Ishikawa (cell line): Measurements from ENCODE around the gene CAT.

Experiments
- CEBPB ChIP-seq: IDR thresholded peaks from 2 replicates; pipeline ENCODE4 v1.6.1; 2012
- EP300 ChIP-seq: IDR thresholded peaks from 2 replicates; pipeline ENCODE4 v1.6.1; 2012; ENCODE audit warnings: borderline replicate concordance
- MAX ChIP-seq: IDR thresholded peaks from 2 replicates; pipeline ENCODE4 v1.6.1; 2012
- NFIC ChIP-seq: IDR thresholded peaks from 2 replicates; pipeline ENCODE4 v1.6.1; 2012
- REST ChIP-seq: IDR thresholded peaks from 2 replicates; pipeline ENCODE4 v1.6.1; 2012; ENCODE audit warnings: low read depth, mild to moderate bottlenecking
- TAF1 ChIP-seq: IDR thresholded peaks from 2 replicates; pipeline ENCODE4 v1.6.1; 2012; ENCODE audit warnings: low read depth, mild to moderate bottlenecking
- TEAD4 ChIP-seq: IDR thresholded peaks from 2 replicates; pipeline ENCODE4 v1.6.1; 2012
- USF1 ChIP-seq: IDR thresholded peaks from 2 replicates; pipeline ENCODE4 v1.6.1; 2012
- ZBTB7A ChIP-seq: IDR thresholded peaks from 2 replicates; pipeline ENCODE4 v1.6.1; 2012; ENCODE audit warnings: low read depth

CAT gene

GRCh38 chr11:34516247-34517040 is 77.7 kb downstream of the CAT start:
- TF ChIP-seq USF1 (no peak), MAX (no peak), TAF1 (no peak), EP300 (no peak)

GRCh38 chr11:34519595-34520235 is 81.0 kb downstream of the CAT start:
- TF ChIP-seq USF1 = no peak
- TF ChIP-seq CEBPB = no peak
- no peak for TF ChIP-seq NFIC
- TF ChIP-seq ZBTB7A = no peak

GRCh38 chr11:34521265-34521664 is 82.5 kb downstream of the CAT start:
- TF ChIP-seq CEBPB (no peak), MAX (no peak), TEAD4 (no peak), EP300 (no peak), REST (no peak)
